ENCODE measurements around the gene CDK2AP2. TPM values are rescaled to one million over a fixed set of nuclear protein-coding genes. Genes with fewer than 3 reads are reported as not detected.

The CDK2AP2 gene
- total RNA-seq, 1 donor from 2014 or later, result 19.0 TPM

DNA sequence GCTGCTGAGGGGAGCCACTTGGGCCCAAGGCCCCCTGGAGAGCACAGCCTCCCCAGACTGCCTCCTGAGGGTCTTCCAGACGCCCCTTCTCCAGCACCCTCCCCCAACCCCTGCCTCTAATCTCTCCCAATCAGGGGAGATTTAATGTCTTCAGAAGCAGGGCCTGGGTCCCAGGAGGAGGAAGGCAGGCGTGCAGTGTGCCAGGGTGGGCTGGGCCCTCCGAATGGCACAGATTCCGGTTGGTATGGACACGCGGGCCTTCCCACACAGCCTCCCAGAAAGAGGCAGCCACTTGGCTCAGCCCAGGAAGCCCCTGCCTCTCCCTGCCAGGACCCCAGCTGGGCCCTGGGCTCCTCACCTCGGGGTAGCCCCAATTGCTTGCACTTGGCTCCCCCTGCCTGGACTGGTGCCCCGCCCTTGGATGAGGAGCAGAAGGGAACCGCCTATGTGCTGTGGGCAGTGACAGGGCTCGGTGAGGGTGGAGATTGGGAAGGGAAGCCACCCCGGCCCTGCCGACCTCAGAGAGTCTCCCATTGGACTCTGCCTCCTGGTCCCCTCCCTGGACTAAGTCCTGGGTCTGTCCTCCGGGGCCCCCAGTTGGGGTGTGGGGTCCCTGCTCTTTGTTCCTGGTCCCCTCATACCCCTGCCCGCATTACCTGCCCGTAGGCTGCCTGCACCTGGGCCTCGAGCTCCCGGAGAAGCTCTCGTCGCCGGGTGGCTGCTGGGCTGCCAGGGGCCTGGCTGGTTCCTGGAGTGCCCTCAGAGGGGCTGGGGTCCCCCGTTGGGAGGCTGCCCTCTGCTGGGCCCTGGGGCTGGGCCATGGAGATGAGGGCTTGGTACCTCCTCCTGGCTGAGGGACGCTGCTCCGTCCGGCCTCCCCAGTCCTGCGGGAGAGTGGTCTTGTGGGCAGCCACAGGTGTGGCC lies 15.9 kb upstream of the CDK2AP2 start:
- H3K27me3 ChIP-seq (ENCODE audit: control insufficient read depth, insufficient read depth, low read length), result no peaks in the 10 kb centered on the region
- no peak overlapping the region for H3K4me3 ChIP-seq (ENCODE audit: low read depth, low read length)
- TF ChIP-seq, protein P1, sequence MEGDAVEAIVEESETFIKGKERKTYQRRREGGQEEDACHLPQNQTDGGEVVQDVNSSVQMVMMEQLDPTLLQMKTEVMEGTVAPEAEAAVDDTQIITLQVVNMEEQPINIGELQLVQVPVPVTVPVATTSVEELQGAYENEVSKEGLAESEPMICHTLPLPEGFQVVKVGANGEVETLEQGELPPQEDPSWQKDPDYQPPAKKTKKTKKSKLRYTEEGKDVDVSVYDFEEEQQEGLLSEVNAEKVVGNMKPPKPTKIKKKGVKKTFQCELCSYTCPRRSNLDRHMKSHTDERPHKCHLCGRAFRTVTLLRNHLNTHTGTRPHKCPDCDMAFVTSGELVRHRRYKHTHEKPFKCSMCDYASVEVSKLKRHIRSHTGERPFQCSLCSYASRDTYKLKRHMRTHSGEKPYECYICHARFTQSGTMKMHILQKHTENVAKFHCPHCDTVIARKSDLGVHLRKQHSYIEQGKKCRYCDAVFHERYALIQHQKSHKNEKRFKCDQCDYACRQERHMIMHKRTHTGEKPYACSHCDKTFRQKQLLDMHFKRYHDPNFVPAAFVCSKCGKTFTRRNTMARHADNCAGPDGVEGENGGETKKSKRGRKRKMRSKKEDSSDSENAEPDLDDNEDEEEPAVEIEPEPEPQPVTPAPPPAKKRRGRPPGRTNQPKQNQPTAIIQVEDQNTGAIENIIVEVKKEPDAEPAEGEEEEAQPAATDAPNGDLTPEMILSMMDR (IDR thresholded peaks at IDR 0.05; ENCODE audit: insufficient read depth, low read length, severe bottlenecking), result no peak
- FAIRE-seq (no peak), DNase-seq (ENCODE audit: low read depth) (no peak)
- H3K36me3 ChIP-seq (ENCODE audit: control insufficient read depth, insufficient read depth, low read length), result no peaks in the 10 kb centered on the region

DNA sequence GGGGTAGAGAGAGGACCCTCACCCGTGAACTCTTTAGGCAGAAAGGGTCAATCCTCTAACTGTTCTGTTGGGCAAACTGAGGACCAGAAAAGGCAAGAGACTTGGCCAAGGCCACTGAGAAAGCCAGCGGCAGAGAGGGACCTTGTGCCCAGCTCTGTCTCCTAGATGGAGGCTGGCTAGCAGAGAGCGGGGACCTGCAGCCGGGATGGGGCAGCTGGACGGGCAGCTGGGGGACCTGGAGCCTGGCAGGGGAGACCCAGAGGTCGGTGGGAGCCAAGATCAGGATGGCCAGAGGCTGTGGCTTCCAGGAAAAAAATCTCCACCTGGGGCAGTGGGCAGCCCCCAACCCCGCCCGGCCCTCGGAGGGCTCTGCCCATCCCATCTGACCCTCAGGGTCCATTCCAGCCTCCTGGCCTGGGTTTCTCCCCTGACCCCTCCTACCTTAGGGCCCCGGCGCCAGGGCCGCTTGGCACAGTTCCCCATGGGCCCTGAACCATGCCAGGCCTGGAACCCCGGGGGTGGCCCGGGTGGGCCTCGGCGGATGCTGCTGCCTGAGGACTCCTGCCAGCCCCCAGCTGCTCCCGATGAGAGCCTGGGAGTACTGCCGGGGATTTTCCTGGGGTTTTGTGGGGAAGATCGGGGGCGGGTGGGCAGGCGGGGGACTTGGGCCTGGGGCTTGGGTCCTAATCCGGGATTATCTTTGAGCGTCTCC lies 15.0 kb upstream of the CDK2AP2 start, which contains the start of gene CABP2:
TSS of gene CABP2 (minus strand) at position 603 of the 712 bp plus-strand sequence. CDS start at position 483, 120 bp downstream.
- no peak for FAIRE-seq
- TF ChIP-seq, protein P1 (IDR thresholded peaks at IDR 0.05; ENCODE audit: insufficient read depth, low read length, severe bottlenecking), result no peak

DNA sequence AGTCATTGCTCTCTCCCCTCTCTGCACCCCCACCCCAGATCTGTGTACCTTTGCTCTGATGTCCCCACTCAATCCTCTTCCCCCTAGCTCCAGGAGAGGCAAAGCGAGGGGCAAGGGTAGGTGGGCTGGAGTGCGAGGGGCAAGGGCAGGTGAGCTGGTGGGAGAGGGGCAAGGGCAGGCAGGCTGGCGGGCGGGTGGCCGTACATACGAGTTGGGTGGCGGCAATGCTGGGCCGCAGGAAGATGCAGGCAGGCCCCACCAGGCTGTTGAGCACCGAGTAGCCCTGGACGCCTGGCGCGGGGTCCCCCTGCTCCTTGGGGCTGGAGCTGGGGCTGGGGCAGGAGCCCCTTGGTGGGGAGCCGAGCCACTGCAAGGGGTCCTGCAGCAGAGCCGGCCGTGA lies 14.4 kb upstream of the CDK2AP2 start:
- TF ChIP-seq, protein P1 (IDR thresholded peaks at IDR 0.05; ENCODE audit: insufficient read depth, low read length, severe bottlenecking), result no peak
- Histone ChIP-seq H3K4me3 (ENCODE audit: low read depth, low read length) (no peak overlapping the region), H3K36me3 (ENCODE audit: control insufficient read depth, insufficient read depth, low read length) (no peaks in the 10 kb centered on the region), H3K27me3 (ENCODE audit: control insufficient read depth, insufficient read depth, low read length) (no peaks in the 10 kb centered on the region)
- FAIRE-seq (no peak), DNase-seq (ENCODE audit: low read depth) (no peak)

More for the DNA sequence above, 15.0 kb upstream of the CDK2AP2 start, which contains the start of gene CABP2:
- no peak for DNase-seq (ENCODE audit: low read depth)
- H3K4me3 ChIP-seq (ENCODE audit: low read depth, low read length), result no peak within 1 kb of the TSS
- no peaks in the 10 kb centered on the region for H3K36me3 ChIP-seq (ENCODE audit: control insufficient read depth, insufficient read depth, low read length)
- H3K27me3 ChIP-seq (ENCODE audit: control insufficient read depth, insufficient read depth, low read length), result no peaks in the 10 kb centered on the region

DNA sequence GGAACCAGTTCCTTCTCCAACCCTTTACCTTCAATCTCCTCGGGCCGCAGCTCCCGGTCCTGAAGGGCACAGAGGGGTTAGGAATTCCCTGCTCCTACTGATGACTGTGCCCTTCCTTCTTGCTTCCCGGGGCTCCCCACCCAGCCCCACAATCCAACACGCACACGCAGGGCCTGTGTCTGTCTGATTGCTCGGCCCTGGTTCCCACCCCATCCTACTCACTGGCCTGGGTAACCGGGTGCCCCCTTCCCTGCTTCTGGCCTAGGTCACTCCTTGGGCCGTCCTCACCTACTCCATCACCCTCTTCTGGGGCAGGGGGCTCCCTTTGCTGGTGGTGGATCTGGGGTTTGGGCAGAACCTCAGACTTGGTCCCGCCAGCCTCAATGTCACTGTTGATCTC lies 14.0 kb upstream of the CDK2AP2 start:
- H3K36me3 ChIP-seq (ENCODE audit: control insufficient read depth, insufficient read depth, low read length), result no peaks in the 10 kb centered on the region
- no peak for FAIRE-seq
- no peak overlapping the region for H3K4me3 ChIP-seq (ENCODE audit: low read depth, low read length)
- TF ChIP-seq, protein P1 (IDR thresholded peaks at IDR 0.05; ENCODE audit: insufficient read depth, low read length, severe bottlenecking), result no peak
- DNase-seq (ENCODE audit: low read depth), result no peak
- H3K27me3 ChIP-seq (ENCODE audit: control insufficient read depth, insufficient read depth, low read length), result no peaks in the 10 kb centered on the region

DNA sequence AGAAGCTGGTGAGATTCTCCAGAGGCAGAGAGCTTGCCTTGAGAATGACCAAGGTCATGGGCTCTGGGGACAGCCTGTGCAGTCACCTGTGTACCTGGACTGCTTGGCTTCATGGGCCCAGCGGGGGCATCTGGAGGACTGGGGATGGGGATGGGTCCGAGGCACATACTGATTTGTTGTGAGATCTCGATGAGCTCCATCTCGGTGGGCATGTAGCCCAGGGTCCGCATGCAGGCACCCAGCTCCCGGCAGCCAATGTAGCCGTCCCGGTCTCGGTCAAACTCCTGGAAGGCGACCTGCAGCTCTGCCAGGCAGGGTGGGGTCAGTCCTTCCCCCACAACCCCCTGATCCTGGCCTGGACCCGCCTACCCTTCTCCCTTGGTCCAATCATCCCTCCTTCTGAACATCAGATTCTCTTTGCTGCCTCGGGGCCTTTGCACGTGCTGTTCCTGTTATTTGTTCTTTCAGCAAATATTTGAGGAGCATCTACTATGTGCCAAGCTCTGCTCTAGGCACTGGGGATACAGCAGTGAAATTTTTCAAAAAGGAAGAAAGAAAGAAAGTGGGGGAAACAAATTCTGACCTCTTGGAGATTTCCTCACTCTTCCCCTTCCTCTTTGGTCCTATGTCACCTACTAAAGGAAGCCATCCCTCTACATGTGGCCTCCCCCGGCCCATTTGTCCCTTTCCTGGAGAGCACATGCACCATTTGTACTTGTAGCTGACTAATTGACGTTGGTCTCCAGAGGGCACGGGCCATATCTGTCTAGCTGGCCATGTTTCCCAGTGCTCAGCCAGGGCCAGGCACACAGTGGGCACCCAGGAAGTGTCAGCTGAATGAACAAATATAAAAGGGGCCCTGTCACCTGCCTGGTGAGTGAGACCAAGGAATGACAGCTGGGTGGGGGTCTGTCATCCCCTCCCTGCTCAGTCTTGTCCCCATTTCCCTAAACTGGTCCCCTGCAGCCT lies 13.2 kb upstream of the CDK2AP2 start:
- TF ChIP-seq, protein P1 (IDR thresholded peaks at IDR 0.05; ENCODE audit: insufficient read depth, low read length, severe bottlenecking), result no peak
- Histone ChIP-seq H3K27me3 (ENCODE audit: control insufficient read depth, insufficient read depth, low read length) (no peaks in the 10 kb centered on the region), H3K36me3 (ENCODE audit: control insufficient read depth, insufficient read depth, low read length) (no peaks in the 10 kb centered on the region), H3K4me3 (ENCODE audit: low read depth, low read length) (no peak overlapping the region)
- FAIRE-seq (no peak), DNase-seq (ENCODE audit: low read depth) (no peak)

All from bronchial epithelial cell (primary cell).